Kidney (tissue), 14 donors: ENCODE data around the gene PNPO. TPM values are rescaled to one million over a fixed set of nuclear protein-coding genes. Genes with fewer than 3 reads are reported as not detected.

ENCODE experiments used
- DNase-seq, 5 donors: peaks; one replicate each; pipeline ENCODE4 v3.0.0-alpha.2; 2013 to 2020
- FAIRE-seq: peaks from 2 replicates; lab custom pipeline; 2012; peaks lifted over from hg19 to GRCh38; lab: Jason Lieb, UNC
- H3K27ac ChIP-seq, 2 donors: one replicate each; pipeline ENCODE4 v1.7.0; 2013; ENCODE audit warnings: low read depth in 2 of 2, low read length in 2 of 2, inconsistent platforms in 1 of 2
- H3K27me3 ChIP-seq: one replicate; pipeline ENCODE4 v1.7.1; 2013; ENCODE audit warnings: low read length, inconsistent platforms; ENCODE audit not compliant: control insufficient read depth, insufficient read depth
- H3K36me3 ChIP-seq, 3 donors: one replicate each; pipeline versions ENCODE4 v1.7.0 to v1.7.1; 2013; ENCODE audit warnings: low read length in 3 of 3, control low read depth in 1 of 3, inconsistent platforms in 1 of 3; ENCODE audit not compliant: insufficient read depth in 3 of 3, control insufficient read depth in 2 of 3
- H3K4me1 ChIP-seq, 3 donors: one replicate each; pipeline versions ENCODE4 v1.7.0 to v1.7.1; 2013; ENCODE audit warnings: low read length in 3 of 3, inconsistent platforms in 1 of 3, low read depth in 1 of 3; ENCODE audit not compliant: control insufficient read depth in 2 of 3, insufficient read depth in 2 of 3
- H3K4me3 ChIP-seq, 3 donors: one replicate each; pipeline versions ENCODE4 v1.7.0 to v1.8.1; 2013; ENCODE audit warnings: low read length in 3 of 3, control low read depth in 1 of 3, inconsistent platforms in 1 of 3
- H3K9ac ChIP-seq, 3 donors: one replicate each; pipeline versions ENCODE4 v1.7.0 to v1.7.1; 2013; ENCODE audit warnings: low read length in 3 of 3, control low read depth in 1 of 3, inconsistent platforms in 1 of 3
- H3K9me3 ChIP-seq, 3 donors: one replicate each; pipeline versions ENCODE4 v1.7.0 to v1.7.1; 2013; ENCODE audit warnings: low read length in 3 of 3, control low read depth in 1 of 3, inconsistent platforms in 1 of 3; ENCODE audit not compliant: control insufficient read depth in 2 of 3, insufficient read depth in 1 of 3
- intact Hi-C: fragments of 100-400 bp; cut with DNase I; formaldehyde crosslinking; loops from one replicate; pipeline ENCODE4 v1.11.1; 2022
- polyA plus RNA-seq: library from polyadenylated mRNA; stranded (reverse); fragments of 350-450 nt; fragmentation: Illumina TruSeq; extraction: RNeasy Lipid Tissue Mini Kit (QIAGEN cat#74804); gene quantifications from one replicate; pipeline ENCODE4 v1.2.3, GENCODE V29; 2014; ENCODE audit warnings: low read depth, low replicate concordance; ENCODE audit not compliant: insufficient read depth
- total RNA-seq: library from RNA; stranded (reverse); fragmentation: NEBNext Ultra II Directional; extraction: Animal tissue kit (Norgen Biotek cat#: 25700); gene quantifications from one replicate; pipeline ENCODE4 v1.2.1, GENCODE V29; 2021
- TF ChIP-seq, protein P1 (sequence below): IDR thresholded peaks from 3 replicates; pipeline ENCODE4 v1.5.1; 2012; ENCODE audit warnings: mild to moderate bottlenecking, moderate library complexity, borderline replicate concordance; ENCODE audit not compliant: insufficient read depth; ENCODE audit errors: extremely low read depth
- donor health status: control.
- donor health status: control.
- donor health status: control.
- donor health status: control.
- donor health status: control.
- donor health status: DM: yes; HTN: yes; CAD: no.
- donor health status: Normal renal cell carcinoma (clear cell type).

PNPO gene
- total and polyA plus RNA-seq, 2 donors from 2014 or later = 45.1 to 55.8 TPM

DNA sequence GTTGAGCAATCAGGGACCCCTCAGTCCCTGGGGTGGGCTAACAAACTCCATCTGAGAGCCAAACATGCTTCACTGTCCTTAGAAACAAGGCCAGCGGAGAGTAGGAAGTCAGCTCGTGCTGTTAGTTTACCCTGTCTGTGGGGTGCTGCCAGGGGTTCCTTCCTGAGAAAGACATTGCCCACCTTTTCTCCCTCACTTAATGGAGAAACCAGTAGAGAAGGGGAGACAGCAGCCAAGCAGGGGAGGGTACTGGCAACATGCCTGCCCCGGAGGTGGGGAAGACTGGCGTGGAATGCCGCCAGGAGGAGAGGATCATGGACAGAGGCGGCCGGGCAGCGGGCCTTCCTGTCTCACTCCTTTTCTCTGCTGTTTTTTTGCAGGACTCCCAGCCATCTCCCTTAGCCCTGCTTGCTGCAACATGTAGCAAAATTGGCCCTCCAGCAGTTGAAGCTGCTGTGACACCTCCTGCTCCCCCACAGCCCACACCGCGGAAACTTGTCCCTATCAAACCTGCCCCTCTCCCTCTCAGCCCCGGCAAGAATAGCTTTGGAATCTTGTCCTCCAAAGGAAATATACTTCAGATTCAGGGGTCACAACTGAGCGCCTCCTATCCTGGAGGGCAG, 25.5 kb upstream of the PNPO start:
- DNase-seq (no peak), FAIRE-seq (no peak)
- Histone ChIP-seq H3K4me1 (no peaks in the 10 kb centered on the region), H3K27ac (no peak overlapping the region), H3K4me3 (no peak overlapping the region), H3K27me3 (no peaks in the 10 kb centered on the region), H3K9ac (no peak overlapping the region), H3K36me3 (peaks cover 0 to 12% (median 0%) of the 10 kb centered on the region in 3 donors), H3K9me3 (no peaks in the 10 kb centered on the region)
- intact Hi-C loops = no loop called here
- TF ChIP-seq, protein P1, sequence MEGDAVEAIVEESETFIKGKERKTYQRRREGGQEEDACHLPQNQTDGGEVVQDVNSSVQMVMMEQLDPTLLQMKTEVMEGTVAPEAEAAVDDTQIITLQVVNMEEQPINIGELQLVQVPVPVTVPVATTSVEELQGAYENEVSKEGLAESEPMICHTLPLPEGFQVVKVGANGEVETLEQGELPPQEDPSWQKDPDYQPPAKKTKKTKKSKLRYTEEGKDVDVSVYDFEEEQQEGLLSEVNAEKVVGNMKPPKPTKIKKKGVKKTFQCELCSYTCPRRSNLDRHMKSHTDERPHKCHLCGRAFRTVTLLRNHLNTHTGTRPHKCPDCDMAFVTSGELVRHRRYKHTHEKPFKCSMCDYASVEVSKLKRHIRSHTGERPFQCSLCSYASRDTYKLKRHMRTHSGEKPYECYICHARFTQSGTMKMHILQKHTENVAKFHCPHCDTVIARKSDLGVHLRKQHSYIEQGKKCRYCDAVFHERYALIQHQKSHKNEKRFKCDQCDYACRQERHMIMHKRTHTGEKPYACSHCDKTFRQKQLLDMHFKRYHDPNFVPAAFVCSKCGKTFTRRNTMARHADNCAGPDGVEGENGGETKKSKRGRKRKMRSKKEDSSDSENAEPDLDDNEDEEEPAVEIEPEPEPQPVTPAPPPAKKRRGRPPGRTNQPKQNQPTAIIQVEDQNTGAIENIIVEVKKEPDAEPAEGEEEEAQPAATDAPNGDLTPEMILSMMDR = no peak

DNA sequence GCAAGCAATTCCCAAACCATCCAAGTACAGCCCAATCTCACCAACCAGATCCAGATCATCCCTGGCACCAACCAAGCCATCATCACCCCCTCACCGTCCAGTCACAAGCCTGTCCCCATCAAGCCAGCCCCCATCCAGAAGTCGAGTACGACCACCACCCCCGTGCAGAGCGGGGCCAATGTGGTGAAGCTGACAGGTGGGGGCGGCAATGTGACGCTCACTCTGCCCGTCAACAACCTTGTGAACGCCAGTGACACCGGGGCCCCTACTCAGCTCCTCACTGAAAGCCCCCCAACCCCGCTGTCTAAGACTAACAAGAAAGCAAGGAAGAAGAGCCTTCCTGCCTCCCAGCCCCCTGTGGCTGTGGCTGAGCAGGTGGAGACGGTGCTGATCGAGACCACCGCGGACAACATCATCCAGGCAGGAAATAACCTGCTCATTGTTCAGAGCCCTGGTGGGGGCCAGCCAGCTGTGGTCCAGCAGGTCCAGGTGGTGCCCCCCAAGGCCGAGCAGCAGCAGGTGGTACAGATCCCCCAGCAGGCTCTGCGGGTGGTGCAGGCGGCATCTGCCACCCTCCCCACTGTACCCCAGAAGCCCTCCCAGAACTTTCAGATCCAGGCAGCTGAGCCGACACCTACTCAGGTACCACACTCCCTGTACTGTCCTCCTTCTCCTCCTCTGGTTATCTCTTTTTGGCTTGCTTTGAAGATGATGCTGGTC, 24.7 kb upstream of the PNPO start:
- no peaks in the 10 kb centered on the region for H3K9me3 ChIP-seq
- no peak overlapping the region for H3K27ac ChIP-seq
- H3K4me3 ChIP-seq = no peak overlapping the region
- TF ChIP-seq, protein P1 = no peak
- H3K4me1 ChIP-seq = no peaks in the 10 kb centered on the region
- no peak for FAIRE-seq
- DNase-seq = no peak
- H3K27me3 ChIP-seq = no peaks in the 10 kb centered on the region
- intact Hi-C loops = no loop called here
- peaks cover 0 to 12% (median 0%) of the 10 kb centered on the region in 3 donors for H3K36me3 ChIP-seq
- no peak overlapping the region for H3K9ac ChIP-seq

DNA sequence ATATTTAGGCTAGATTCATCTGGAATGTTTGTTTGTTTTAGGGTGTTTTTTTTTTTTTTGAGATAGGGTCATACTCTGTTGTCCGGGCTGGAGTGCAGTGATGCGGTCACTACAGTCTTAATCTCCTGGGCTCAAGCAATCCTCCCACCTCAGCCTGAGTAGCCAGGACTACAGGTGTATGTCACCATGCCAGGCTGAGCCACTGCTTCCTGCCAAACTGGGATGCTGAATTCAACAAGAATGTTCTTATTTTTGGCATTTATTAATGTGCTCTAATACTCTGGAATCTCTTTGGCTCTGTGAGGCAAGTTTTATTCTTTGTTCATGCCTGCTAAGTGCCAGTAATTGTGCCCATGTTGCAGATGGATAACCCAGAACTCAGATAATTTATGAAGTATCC, 23.8 kb upstream of the PNPO start:
- H3K36me3 ChIP-seq = peaks cover 0 to 17% (median 0%) of the 10 kb centered on the region in 3 donors
- intact Hi-C loops = no loop called here
- no peak overlapping the region for H3K4me3 ChIP-seq
- no peaks in the 10 kb centered on the region for H3K4me1 ChIP-seq
- FAIRE-seq = no peak
- TF ChIP-seq, protein P1 = no peak
- H3K9me3 ChIP-seq = no peaks in the 10 kb centered on the region
- H3K27me3 ChIP-seq = no peaks in the 10 kb centered on the region
- no peak overlapping the region for H3K27ac ChIP-seq
- DNase-seq = no peak
- no peak overlapping the region for H3K9ac ChIP-seq
